ENCODE measurements around the gene GRB14.

The GRB14 gene

DNA sequence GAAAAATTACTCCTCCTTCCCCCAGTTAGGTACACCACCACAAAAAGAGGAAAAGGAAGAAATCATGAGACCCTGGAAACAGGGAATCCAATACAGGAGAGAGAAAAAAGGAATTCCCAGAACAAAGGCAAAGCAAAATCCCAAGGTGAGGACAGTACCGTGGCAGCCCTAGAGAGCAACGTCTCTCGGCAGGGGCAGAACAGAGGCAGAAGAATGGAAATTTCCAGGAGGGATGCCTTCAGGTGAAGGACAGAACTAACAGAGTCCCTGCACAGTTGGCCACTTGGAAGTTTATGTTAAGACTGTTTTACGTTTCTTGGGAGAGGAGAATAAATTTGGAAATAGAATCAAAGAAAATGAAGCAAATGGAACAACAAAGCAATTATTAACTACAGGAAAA, 27.7 kb downstream of the GRB14 start:
- TF ChIP-seq, protein P1, sequence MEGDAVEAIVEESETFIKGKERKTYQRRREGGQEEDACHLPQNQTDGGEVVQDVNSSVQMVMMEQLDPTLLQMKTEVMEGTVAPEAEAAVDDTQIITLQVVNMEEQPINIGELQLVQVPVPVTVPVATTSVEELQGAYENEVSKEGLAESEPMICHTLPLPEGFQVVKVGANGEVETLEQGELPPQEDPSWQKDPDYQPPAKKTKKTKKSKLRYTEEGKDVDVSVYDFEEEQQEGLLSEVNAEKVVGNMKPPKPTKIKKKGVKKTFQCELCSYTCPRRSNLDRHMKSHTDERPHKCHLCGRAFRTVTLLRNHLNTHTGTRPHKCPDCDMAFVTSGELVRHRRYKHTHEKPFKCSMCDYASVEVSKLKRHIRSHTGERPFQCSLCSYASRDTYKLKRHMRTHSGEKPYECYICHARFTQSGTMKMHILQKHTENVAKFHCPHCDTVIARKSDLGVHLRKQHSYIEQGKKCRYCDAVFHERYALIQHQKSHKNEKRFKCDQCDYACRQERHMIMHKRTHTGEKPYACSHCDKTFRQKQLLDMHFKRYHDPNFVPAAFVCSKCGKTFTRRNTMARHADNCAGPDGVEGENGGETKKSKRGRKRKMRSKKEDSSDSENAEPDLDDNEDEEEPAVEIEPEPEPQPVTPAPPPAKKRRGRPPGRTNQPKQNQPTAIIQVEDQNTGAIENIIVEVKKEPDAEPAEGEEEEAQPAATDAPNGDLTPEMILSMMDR (IDR thresholded peaks at IDR 0.05), result no peak

DNA sequence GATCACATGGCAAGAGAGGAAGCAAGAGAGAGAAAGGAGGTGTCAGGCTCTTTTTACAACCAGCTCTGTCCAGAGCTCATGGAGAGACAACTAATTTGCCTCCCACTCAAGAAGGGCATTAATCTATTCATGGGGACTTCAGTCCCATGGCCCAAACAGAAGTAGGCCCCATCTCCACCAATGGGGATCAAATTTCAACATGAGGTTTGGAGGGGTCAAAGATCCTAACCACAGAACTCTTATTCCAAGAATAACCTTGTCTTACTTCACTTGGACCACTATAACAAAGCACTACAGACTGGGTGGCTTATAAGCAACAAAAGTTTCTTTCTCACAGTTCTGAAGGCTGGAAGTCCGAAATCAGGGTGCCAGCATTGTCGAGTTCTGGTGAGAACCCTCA, 31.8 kb downstream of the GRB14 start:
- TF ChIP-seq, protein P1 (IDR thresholded peaks at IDR 0.05), result no peak

DNA sequence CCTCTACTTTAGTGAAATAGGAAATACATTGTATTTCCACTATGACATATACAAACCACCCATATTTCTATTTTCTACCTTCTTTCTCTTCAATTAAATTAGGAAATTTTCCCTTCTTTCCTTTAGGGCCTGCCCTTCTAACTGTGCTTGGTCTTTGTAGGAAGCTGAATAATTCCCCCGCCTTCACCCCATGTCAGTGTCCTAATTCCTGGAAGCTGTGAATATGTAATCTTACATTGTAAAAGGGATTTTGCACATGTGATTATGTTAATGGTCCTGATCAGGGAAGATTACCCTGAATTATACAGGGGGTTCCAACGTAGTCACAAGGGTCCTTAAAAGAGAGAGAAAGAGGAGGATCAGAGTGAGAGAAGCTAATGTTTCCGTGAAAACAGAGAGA, 40.2 kb downstream of the GRB14 start:
- TF ChIP-seq, protein P1 (IDR thresholded peaks at IDR 0.05), result no peak

DNA sequence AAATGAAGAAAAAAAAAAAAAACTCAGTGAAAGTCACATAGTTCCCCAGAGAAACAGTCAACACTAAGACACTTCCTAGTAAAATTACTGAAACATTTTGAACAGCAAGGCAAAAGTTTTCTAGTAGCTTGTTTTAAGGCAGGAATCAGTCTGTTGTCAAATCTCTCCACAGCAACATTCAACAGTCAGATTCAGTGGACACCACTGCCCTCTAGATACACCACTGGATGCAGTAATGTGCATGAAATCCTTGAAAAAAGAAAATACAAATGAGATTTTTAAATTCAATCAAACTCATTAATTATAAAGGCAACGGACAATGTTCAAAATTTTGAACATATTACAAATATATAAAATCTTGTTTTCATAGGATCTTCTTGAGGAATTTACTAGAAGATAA, 46.4 kb downstream of the GRB14 start:
- TF ChIP-seq, protein P1 (IDR thresholded peaks at IDR 0.05), result no peak

DNA sequence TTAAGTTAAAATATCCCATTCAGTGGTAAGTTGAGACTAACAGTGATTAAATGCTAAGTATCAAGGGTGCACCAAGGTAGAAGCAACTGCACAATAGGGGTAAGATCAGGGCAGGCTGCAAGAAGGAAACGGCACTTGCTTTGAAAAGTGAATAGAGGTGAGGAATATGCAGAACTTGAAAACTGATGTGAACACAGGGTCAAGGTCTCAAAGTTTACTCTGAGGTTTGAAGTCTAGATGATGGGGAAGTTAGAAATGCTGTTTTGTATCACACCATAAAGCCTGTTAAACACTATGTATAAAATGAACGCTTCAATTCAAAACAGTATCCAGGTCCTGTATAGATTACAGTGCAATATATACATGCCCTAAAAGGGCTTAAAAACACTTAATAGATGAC, 50.8 kb downstream of the GRB14 start:
- TF ChIP-seq, protein P1 (IDR thresholded peaks at IDR 0.05), result no peak

DNA sequence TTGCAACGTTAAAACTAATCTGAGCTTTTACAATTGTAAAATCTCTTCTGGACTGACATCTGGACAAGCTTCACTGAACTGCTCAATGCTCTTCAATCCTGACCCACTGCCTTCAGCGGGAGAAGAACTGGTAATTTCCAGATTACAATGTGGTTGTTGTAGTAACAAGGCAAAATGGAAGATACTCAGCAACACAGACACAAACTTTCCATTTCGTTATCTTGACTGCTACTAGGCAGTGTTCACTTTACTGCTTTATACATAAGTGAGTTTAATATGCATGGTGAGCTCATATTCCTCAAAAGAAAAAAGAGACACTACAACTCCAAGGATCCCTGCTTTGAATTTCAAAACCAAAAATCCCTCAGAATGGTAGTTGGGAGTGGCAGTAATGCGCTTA, 51.9 kb downstream of the GRB14 start:
- TF ChIP-seq, protein P1 (IDR thresholded peaks at IDR 0.05), result no peak

DNA sequence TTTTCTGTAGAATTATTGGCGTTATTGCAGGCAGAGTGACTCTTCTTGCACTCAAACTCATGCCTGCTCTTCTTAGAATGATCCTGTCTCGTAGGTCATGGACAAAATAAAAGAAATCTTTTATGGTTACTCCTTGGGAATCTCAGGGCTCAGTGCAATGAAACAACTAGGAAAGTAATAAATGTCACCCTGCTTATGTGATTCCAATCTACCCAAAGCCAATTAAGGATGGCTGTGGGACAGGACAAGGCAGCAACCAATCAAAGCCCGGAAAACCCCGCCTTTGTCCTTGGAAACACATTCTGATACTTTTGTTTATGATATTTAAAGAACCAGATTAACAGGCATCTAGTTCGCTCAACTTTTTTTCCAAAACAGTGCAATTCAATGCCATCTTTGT, 53.0 kb downstream of the GRB14 start:
- TF ChIP-seq, protein P1 (IDR thresholded peaks at IDR 0.05), result no peak

DNA sequence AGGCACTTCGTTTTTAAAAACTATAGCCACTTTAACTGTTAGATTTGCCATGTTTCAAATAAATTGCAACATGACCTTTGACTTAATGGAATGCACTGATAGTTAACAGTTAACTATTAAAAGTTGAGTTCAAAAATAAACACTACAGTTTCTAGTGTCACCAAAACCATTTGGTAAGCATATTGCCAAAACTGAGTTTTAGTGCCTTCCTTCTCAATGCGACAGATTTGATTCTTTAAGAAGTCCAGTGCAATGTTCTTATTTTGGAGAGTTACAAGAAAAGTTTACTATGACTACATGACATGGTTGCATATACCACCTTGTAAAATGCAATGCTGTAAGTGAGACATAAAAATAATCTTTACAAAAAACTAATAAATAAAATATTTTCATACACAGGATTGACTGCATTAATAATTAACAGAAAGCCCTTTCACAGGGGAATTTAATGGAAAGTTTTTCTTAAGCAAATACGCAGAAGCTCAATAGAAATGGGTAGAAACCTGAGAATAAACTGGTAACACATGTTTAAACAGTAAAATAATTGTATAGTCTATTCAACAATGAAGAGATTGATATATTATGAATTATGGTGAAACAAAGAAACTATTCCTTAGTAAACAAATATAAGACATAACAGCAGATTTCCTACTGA, 53.8 kb downstream of the GRB14 start:
- TF ChIP-seq, protein P1 (IDR thresholded peaks at IDR 0.05), result no peak

Data from LNCAP (cell line).